ENCODE data around the gene TFG.

Gene TFG

GRCh38 chr3:100776746-100777145 lies 67.5 kb downstream of the TFG start:
- H3K36me3 ChIP-seq (replicated peaks; ENCODE audit: insufficient read depth, low read length): no peaks in the 10 kb centered on the region
- no peak overlapping the region for H3K9ac ChIP-seq (ENCODE audit: low read length)
- H3K27me3 ChIP-seq (replicated peaks; ENCODE audit: insufficient read depth, low read length): no peaks in the 10 kb centered on the region
- H2AFZ ChIP-seq (ENCODE audit: low read length): no peak overlapping the region
- no peak overlapping the region for H3K4me2 ChIP-seq (ENCODE audit: low read depth, low read length)
- no peaks in the 10 kb centered on the region for H4K20me1 ChIP-seq (ENCODE audit: insufficient read depth, low read length)
- H3K4me1 ChIP-seq (ENCODE audit: low read length): no peaks in the 10 kb centered on the region
- TF ChIP-seq EZH2phosphoT487 (IDR thresholded peaks at IDR 0.05; ENCODE audit: low read length): no peak
- no peak for TF ChIP-seq EZH2 (optimal IDR thresholded peaks at IDR 0.05; ENCODE audit: low read depth, low read length)
- H3K4me3 ChIP-seq (ENCODE audit: low read length): no peak overlapping the region
- H3K9me2 ChIP-seq (replicated peaks; ENCODE audit: insufficient read depth, low read length): no peaks in the 10 kb centered on the region
- H3K79me2 ChIP-seq (ENCODE audit: low read length): no peaks in the 10 kb centered on the region
- no peaks in the 10 kb centered on the region for H3F3A ChIP-seq (ENCODE audit: insufficient read depth, low read length)
- no peaks in the 10 kb centered on the region for H3K9me3 ChIP-seq (replicated peaks; ENCODE audit: insufficient read depth, low read length)
- no peak for DNase-seq
- H3K27ac ChIP-seq (ENCODE audit: low read length): no peak overlapping the region

GRCh38 chr3:100777271-100777670 lies 68.0 kb downstream of the TFG start:
- TF ChIP-seq EZH2phosphoT487 (IDR thresholded peaks at IDR 0.05; ENCODE audit: low read length): no peak
- TF ChIP-seq CTCF (IDR thresholded peaks at IDR 0.05; ENCODE audit: low read length): no peak
- TF ChIP-seq EZH2 (optimal IDR thresholded peaks at IDR 0.05; ENCODE audit: low read depth, low read length): no peak
- no peak for DNase-seq

GRCh38 chr3:100779480-100779879 lies 70.2 kb downstream of the TFG start:
- Histone ChIP-seq H3K4me3 (ENCODE audit: low read length) (no peak overlapping the region), H3K27me3 (replicated peaks; ENCODE audit: insufficient read depth, low read length) (no peaks in the 10 kb centered on the region), H3K27ac (ENCODE audit: low read length) (no peak overlapping the region), H3F3A (ENCODE audit: insufficient read depth, low read length) (no peaks in the 10 kb centered on the region), H4K20me1 (ENCODE audit: insufficient read depth, low read length) (no peaks in the 10 kb centered on the region), H3K9me2 (replicated peaks; ENCODE audit: insufficient read depth, low read length) (no peaks in the 10 kb centered on the region), H3K4me2 (ENCODE audit: low read depth, low read length) (no peak overlapping the region), H3K36me3 (replicated peaks; ENCODE audit: insufficient read depth, low read length) (no peaks in the 10 kb centered on the region), H3K79me2 (ENCODE audit: low read length) (no peaks in the 10 kb centered on the region), H3K9me3 (replicated peaks; ENCODE audit: insufficient read depth, low read length) (no peaks in the 10 kb centered on the region), H3K4me1 (ENCODE audit: low read length) (no peaks in the 10 kb centered on the region), H2AFZ (ENCODE audit: low read length) (no peak overlapping the region), H3K9ac (ENCODE audit: low read length) (no peak overlapping the region)
- TF ChIP-seq EZH2phosphoT487 (IDR thresholded peaks at IDR 0.05; ENCODE audit: low read length): no peak
- TF ChIP-seq CTCF (IDR thresholded peaks at IDR 0.05; ENCODE audit: low read length): no peak
- no peak for TF ChIP-seq EZH2 (optimal IDR thresholded peaks at IDR 0.05; ENCODE audit: low read depth, low read length)
- DNase-seq: no peak

More at GRCh38 chr3:100777271-100777670, 68.0 kb downstream of the TFG start:
- Histone ChIP-seq H3K79me2 (ENCODE audit: low read length) (no peaks in the 10 kb centered on the region), H3K36me3 (replicated peaks; ENCODE audit: insufficient read depth, low read length) (no peaks in the 10 kb centered on the region), H3K9ac (ENCODE audit: low read length) (no peak overlapping the region), H3K4me3 (ENCODE audit: low read length) (no peak overlapping the region), H3K9me3 (replicated peaks; ENCODE audit: insufficient read depth, low read length) (no peaks in the 10 kb centered on the region), H3K27me3 (replicated peaks; ENCODE audit: insufficient read depth, low read length) (no peaks in the 10 kb centered on the region), H3K27ac (ENCODE audit: low read length) (no peak overlapping the region), H3K4me2 (ENCODE audit: low read depth, low read length) (no peak overlapping the region), H4K20me1 (ENCODE audit: insufficient read depth, low read length) (no peaks in the 10 kb centered on the region), H3K9me2 (replicated peaks; ENCODE audit: insufficient read depth, low read length) (no peaks in the 10 kb centered on the region), H3F3A (ENCODE audit: insufficient read depth, low read length) (no peaks in the 10 kb centered on the region), H2AFZ (ENCODE audit: low read length) (no peak overlapping the region), H3K4me1 (ENCODE audit: low read length) (no peaks in the 10 kb centered on the region)

GRCh38 chr3:100780071-100780622 lies 70.9 kb downstream of the TFG start:
- no peaks in the 10 kb centered on the region for H3K9me2 ChIP-seq (replicated peaks; ENCODE audit: insufficient read depth, low read length)
- H3K4me2 ChIP-seq (ENCODE audit: low read depth, low read length): no peak overlapping the region
- no peaks in the 10 kb centered on the region for H3F3A ChIP-seq (ENCODE audit: insufficient read depth, low read length)
- H4K20me1 ChIP-seq (ENCODE audit: insufficient read depth, low read length): no peaks in the 10 kb centered on the region
- no peak overlapping the region for H3K27ac ChIP-seq (ENCODE audit: low read length)
- H3K4me1 ChIP-seq (ENCODE audit: low read length): no peaks in the 10 kb centered on the region
- H3K79me2 ChIP-seq (ENCODE audit: low read length): no peaks in the 10 kb centered on the region
- DNase-seq: no peak
- no peak for TF ChIP-seq EZH2 (optimal IDR thresholded peaks at IDR 0.05; ENCODE audit: low read depth, low read length)
- no peak for TF ChIP-seq EZH2phosphoT487 (IDR thresholded peaks at IDR 0.05; ENCODE audit: low read length)
- TF ChIP-seq CTCF (IDR thresholded peaks at IDR 0.05; ENCODE audit: low read length): no peak
- H3K9ac ChIP-seq (ENCODE audit: low read length): no peak overlapping the region
- H3K4me3 ChIP-seq (ENCODE audit: low read length): no peak overlapping the region
- H2AFZ ChIP-seq (ENCODE audit: low read length): no peak overlapping the region
- H3K36me3 ChIP-seq (replicated peaks; ENCODE audit: insufficient read depth, low read length): no peaks in the 10 kb centered on the region
- no peaks in the 10 kb centered on the region for H3K9me3 ChIP-seq (replicated peaks; ENCODE audit: insufficient read depth, low read length)
- H3K27me3 ChIP-seq (replicated peaks; ENCODE audit: insufficient read depth, low read length): no peaks in the 10 kb centered on the region

Data from MM.1S (cell line).